HepG2 (cell line): ENCODE measurements around the gene KARS1. TPM values are rescaled to one million over a fixed set of nuclear protein-coding genes. Genes with fewer than 3 reads are reported as not detected.

Source experiments
- ARNT2 ChIP-seq: sonication (generic); formaldehyde crosslinking; IDR thresholded peaks from 2 replicates; pipeline ENCODE4 v1.8.0; 2022; ENCODE audit warnings: mild to moderate bottlenecking, low read depth, missing genetic modification reagents, moderate library complexity
- BHLHE40 ChIP-seq: IDR thresholded peaks from 2 replicates; pipeline ENCODE4 v1.6.1; 2011; ENCODE audit warnings: low read length, improper control_type of control experiment
- CBX1 ChIP-seq: IDR thresholded peaks from one replicate; pipeline ENCODE4 v1.6.1; 2016; ENCODE audit warnings: antibody characterized with exemption, low read depth
- HMGXB3 ChIP-seq: sonication (generic); formaldehyde crosslinking; IDR thresholded peaks from 2 replicates; pipeline ENCODE4 v1.4.0; 2020; ENCODE audit warnings: missing genetic modification reagents, borderline replicate concordance
- HOMEZ ChIP-seq: IDR thresholded peaks from 2 replicates; pipeline ENCODE4 v1.6.1; 2016; ENCODE audit warnings: low read depth
- IKZF1 ChIP-seq: fragments of 450-650 bp; IDR thresholded peaks from 2 replicates; pipeline ENCODE4 v1.7.1; 2016
- KDM5A ChIP-seq: fragments of 200-600 bp; sonication (generic); IDR thresholded peaks from 2 replicates; pipeline ENCODE4 v1.7.0; 2018; ENCODE audit warnings: antibody characterized with exemption, mild to moderate bottlenecking, low read length, borderline replicate concordance
- PITX1 ChIP-seq: sonication (generic); formaldehyde crosslinking; IDR thresholded peaks from 2 replicates; pipeline ENCODE4 v1.5.1; 2020; ENCODE audit warnings: mild to moderate bottlenecking, missing genetic modification reagents
- ZNF18 ChIP-seq: sonication (generic); formaldehyde crosslinking; IDR thresholded peaks from 2 replicates; pipeline ENCODE4 v1.8.0; 2022; ENCODE audit warnings: mild to moderate bottlenecking, missing genetic modification reagents; ENCODE audit not compliant: insufficient replicate concordance
- ZNF839 ChIP-seq: sonication (generic); formaldehyde crosslinking; IDR thresholded peaks from 2 replicates; pipeline ENCODE4 v1.4.0; 2020; ENCODE audit warnings: missing genetic modification reagents, mild to moderate bottlenecking, borderline replicate concordance
- polyA plus RNA-seq, 8 experiments: library from polyadenylated mRNA; depleted of rRNA in 3 of 8; stranded (reverse) in 7 of 8; unstranded in 1 of 8; fragments of >200 nt; fragmentation: Illumina TruSeq in 4 of 8; extraction: Trizol in 4 of 8; gene quantifications; 2 replicates each; pipeline versions ENCODE4 v1.2.1 to v1.2.3, GENCODE V29; 2011 to 2016; ENCODE audit warnings: low read depth in 4 of 8, missing spikeins in 1 of 8, mixed read lengths in 1 of 8; ENCODE audit not compliant: insufficient read depth in 1 of 8
- total RNA-seq, 5 experiments: library from RNA; depleted of rRNA; stranded (reverse); fragments of >200 nt; fragmentation: Illumina TruSeq; extraction: Trizol; gene quantifications; 2 replicates each; pipeline ENCODE4 v1.2.3, GENCODE V29; 2016; ENCODE audit warnings: low read depth in 1 of 5
- TF ChIP-seq, protein P1 (sequence below): IDR thresholded peaks from 2 replicates; pipeline ENCODE4 v1.6.1; 2016; ENCODE audit warnings: missing genetic modification reagents, missing compliant biosample characterization
- TF ChIP-seq, protein P2 (sequence below): sonication (generic); formaldehyde crosslinking; IDR thresholded peaks from 2 replicates; pipeline ENCODE4 v1.4.0; 2020; ENCODE audit warnings: missing genetic modification reagents, borderline replicate concordance
- TF ChIP-seq, protein P3 (sequence below): sonication (generic); formaldehyde crosslinking; conservative IDR thresholded peaks from 2 replicates; pipeline ENCODE4 v1.4.0; 2020; ENCODE audit warnings: missing genetic modification reagents

KARS1 gene
- total and polyA plus RNA-seq, 2 of the 13 experiments (the other 11 are each of a cell fraction or from before 2014, with no cell fraction given) = 141 to 276 TPM

DNA sequence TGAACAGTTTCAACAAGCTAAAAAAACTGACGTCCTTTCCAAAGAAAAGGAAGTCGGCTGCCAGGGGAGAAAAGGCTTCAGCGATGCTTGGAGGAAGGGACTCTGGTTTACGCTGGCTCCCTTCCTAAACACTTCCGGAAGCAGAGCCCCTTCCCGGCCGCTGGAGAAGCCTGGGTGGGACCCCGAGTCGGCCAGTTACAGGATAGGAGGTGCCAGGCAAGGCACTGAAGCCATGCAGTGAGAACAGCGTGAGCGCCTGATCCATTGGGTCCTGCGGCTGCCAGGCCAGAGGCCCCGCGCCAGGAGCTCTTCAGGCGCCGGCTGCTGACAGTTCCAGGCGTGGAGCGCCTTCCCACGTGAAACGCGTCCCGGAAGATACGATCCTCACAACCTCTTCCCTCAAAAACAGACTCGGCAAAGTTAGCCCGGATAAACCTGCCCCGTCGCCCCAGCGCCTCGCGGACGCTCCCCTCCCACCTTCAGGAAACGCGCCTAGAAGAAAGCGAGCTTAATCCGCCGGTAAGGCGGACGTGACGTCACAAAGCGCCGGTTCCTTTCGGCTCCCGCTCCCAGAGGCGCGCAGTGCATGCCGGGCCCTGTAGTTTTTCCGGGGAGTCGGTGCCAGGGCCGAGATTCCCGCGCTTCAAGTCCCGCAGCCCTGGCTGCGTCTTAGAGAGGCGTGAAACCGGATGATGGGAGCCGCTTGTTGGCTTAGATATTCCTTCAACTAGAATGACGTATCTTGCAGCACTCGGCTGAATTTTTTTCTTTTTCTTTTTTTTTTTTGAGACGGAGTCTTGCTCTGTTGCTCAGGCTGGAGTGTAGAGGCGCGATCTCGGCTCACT, 24.5 kb downstream of the KARS1 start, which contains the start of gene ADAT1 (continued):
- TF ChIP-seq ZNF18 = peak; percentile 64
- TF ChIP-seq BHLHE40 = 0 out of 2 replicates have a peak, but pooled peaks have one; percentile 16
- TF ChIP-seq, protein P1, sequence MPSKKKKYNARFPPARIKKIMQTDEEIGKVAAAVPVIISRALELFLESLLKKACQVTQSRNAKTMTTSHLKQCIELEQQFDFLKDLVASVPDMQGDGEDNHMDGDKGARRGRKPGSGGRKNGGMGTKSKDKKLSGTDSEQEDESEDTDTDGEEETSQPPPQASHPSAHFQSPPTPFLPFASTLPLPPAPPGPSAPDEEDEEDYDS = peak; percentile 71
- peak; percentile 76 for TF ChIP-seq ARNT2 (CRISPR knock-in tag)
- TF ChIP-seq CBX1 = peak; percentile 85
- TF ChIP-seq PITX1 (CRISPR knock-in tag) = peak; percentile 96
- TF ChIP-seq KDM5A = peak; percentile 84; the same call in 1 of the 2 replicates
- TF ChIP-seq, protein P2, sequence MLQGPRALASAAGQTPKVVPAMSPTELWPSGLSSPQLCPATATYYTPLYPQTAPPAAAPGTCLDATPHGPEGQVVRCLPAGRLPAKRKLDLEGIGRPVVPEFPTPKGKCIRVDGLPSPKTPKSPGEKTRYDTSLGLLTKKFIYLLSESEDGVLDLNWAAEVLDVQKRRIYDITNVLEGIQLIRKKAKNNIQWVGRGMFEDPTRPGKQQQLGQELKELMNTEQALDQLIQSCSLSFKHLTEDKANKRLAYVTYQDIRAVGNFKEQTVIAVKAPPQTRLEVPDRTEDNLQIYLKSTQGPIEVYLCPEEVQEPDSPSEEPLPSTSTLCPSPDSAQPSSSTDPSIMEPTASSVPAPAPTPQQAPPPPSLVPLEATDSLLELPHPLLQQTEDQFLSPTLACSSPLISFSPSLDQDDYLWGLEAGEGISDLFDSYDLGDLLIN = peak; percentile 97
- peak; percentile 81; the same call in 1 of the 2 replicates for TF ChIP-seq HMGXB3 (CRISPR knock-in tag)
- peak; percentile 67; the same call in 1 of the 2 replicates for TF ChIP-seq ZNF839 (CRISPR knock-in tag)
- TF ChIP-seq, protein P3, sequence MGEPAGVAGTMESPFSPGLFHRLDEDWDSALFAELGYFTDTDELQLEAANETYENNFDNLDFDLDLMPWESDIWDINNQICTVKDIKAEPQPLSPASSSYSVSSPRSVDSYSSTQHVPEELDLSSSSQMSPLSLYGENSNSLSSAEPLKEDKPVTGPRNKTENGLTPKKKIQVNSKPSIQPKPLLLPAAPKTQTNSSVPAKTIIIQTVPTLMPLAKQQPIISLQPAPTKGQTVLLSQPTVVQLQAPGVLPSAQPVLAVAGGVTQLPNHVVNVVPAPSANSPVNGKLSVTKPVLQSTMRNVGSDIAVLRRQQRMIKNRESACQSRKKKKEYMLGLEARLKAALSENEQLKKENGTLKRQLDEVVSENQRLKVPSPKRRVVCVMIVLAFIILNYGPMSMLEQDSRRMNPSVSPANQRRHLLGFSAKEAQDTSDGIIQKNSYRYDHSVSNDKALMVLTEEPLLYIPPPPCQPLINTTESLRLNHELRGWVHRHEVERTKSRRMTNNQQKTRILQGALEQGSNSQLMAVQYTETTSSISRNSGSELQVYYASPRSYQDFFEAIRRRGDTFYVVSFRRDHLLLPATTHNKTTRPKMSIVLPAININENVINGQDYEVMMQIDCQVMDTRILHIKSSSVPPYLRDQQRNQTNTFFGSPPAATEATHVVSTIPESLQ (CRISPR knock-in tag) = no peak
- no peak for TF ChIP-seq IKZF1
- TF ChIP-seq HOMEZ (CRISPR knock-in tag) = 0 out of 2 replicates have a peak, but pooled peaks have one; percentile 45
